HUDEP-2 (cell line): ENCODE data around the gene DDIT3.

Experiments
- DNase-seq, 76 experiments: peaks; one replicate each; lab custom pipeline; 2025; ENCODE audit not compliant: unreplicated experiment in 76 of 76; lab: John Stamatoyannopoulos, UW

Gene DDIT3

GRCh38 chr12:57548013-57548315, 27.6 kb upstream of the DDIT3 start:
- DNase-seq: no peak

GRCh38 chr12:57547288-57548012, 27.1 kb upstream of the DDIT3 start:
- DNase-seq: peak in 1 of 76 experiments; percentile 91

GRCh38 chr12:57546438-57547287, 26.3 kb upstream of the DDIT3 start, which contains the start of gene DCTN2:
TSS of gene DCTN2 (minus strand) at chr12:57547192. CDS start at chr12:57547063, 129 bp downstream.
- peak in 74 of 76 experiments; percentile 43 to 98 (median 95) for DNase-seq

- no peak for DNase-seq
Observed at GRCh38 chr12:57545809-57546437, 25.6 kb upstream of the DDIT3 start.

GRCh38 chr12:57543581-57543980, 23.3 kb upstream of the DDIT3 start:
- DNase-seq: no peak

GRCh38 chr12:57541717-57542116, 21.4 kb upstream of the DDIT3 start:
- no peak for DNase-seq

GRCh38 chr12:57541001-57541400, 20.7 kb upstream of the DDIT3 start:
- DNase-seq: no peak

- peak in 68 of 76 experiments; percentile 8 to 81 (median 52) for DNase-seq
Observed at GRCh38 chr12:57539134-57539768, 18.9 kb upstream of the DDIT3 start.

GRCh38 chr12:57536597-57536942, 16.3 kb upstream of the DDIT3 start:
- DNase-seq: no peak

GRCh38 chr12:57535764-57536596, 15.7 kb upstream of the DDIT3 start:
- DNase-seq: no peak

GRCh38 chr12:57534991-57535543, 14.8 kb upstream of the DDIT3 start:
- no peak for DNase-seq

GRCh38 chr12:57534250-57534649, 13.9 kb upstream of the DDIT3 start:
- DNase-seq: no peak

GRCh38 chr12:57533108-57533507, 12.8 kb upstream of the DDIT3 start:
- no peak for DNase-seq

GRCh38 chr12:57531836-57532235, 11.5 kb upstream of the DDIT3 start:
- no peak for DNase-seq

- no peak for DNase-seq
Observed at GRCh38 chr12:57530396-57531142, 10.3 kb upstream of the DDIT3 start.

- DNase-seq: no peak
Observed at GRCh38 chr12:57529831-57530230, 9.5 kb upstream of the DDIT3 start.

- DNase-seq: no peak
Observed at GRCh38 chr12:57528831-57529555, 8.7 kb upstream of the DDIT3 start.

- no peak for DNase-seq
Observed at GRCh38 chr12:57528176-57528575, 7.9 kb upstream of the DDIT3 start.

GRCh38 chr12:57527184-57527583, 6.9 kb upstream of the DDIT3 start:
- no peak for DNase-seq
